NCI-H446 treated with DMSO at 0.1 percent for 48 hours (cell line): ENCODE data around the gene MON2.
A peak's percentile ranks its signal among the peaks of the same experiment; 100 is the strongest.
"Not testable (repeated sequence)": the region's sequence is repeated elsewhere in the genome, so short reads cannot be mapped to it uniquely, and the experiment has no call there.

Experiments
- DNase-seq: peaks from one replicate; lab custom pipeline; 2025; lab: John Stamatoyannopoulos, UW

The MON2 gene

GRCh38 chr12:62471734-62472133 is 5.1 kb downstream of the MON2 start:
- no peak for DNase-seq

DNA sequence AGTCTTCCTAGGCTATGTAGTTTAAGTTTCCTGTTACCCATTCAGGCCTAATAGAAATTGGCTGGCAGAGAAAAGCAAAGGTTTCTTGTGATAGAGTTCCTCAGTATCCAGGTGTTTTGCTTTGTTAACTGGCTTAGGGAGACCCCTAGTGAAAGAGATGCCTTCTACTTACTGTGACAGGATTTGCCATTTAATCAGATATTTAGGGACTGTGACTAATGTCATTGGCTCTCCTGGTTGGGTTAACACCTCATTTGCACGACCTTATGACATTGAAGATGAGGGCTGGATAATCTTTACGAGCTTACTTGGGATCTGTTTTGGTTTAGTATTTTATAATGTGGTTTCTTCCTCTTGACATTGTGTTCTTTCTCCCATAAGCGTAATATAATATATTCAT is 5.8 kb downstream of the MON2 start:
- DNase-seq = no peak

DNA sequence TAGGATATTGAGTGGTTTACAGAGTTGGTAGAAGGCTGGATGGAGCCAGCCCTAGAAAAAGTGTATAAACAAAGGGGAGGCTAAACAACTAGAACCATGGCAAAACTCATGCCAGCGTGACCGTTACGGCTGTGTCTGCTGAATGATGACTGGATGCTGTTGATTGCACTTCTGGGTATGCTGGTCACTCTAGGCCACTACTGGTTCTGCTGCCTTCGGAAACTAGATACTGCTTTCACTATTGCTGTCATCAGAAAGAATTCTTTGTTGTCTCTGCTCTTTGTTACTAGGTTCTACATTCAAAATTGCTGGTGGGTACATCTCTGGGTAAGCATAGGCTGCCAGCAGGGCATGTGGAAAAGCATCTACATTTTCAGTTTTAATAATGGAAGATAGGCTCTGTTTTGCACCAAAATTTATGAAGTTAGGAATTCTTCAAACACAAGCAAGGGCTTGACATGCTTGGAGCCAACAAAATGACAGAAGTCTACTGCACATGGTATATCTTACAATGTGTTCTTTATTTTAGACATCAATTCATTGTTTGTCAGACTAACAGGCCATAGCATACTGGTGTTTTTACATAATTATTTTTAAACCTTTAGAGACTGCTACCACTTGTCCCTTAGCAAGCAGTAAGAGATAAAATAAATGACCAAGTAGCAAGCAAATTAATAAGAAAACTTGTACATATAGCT is 15.4 kb downstream of the MON2 start:
- DNase-seq = no peak

GRCh38 chr12:62482769-62483168 is 16.1 kb downstream of the MON2 start:
- DNase-seq = no peak

GRCh38 chr12:62484233-62484632 is 17.6 kb downstream of the MON2 start:
- DNase-seq = no peak

DNA sequence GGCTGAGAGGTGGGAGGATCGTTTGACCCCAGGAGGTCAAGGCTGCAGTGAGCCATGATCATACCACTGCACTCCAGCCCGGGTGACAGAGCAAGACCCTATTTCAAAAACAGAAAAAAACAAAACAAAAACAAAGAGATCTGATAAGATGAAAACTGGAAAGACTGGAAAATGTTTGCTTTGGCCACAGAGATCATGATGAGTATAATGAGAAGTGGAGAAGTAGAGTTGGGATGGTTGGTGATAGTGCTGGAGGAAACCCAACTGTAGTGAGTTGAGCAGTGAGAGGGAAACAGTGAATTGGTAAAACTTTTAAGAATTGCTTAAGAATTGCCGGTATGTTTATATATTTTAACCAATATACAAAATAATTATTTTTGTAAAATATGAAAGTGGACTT is 39.2 kb downstream of the MON2 start:
- no peak for DNase-seq

DNA sequence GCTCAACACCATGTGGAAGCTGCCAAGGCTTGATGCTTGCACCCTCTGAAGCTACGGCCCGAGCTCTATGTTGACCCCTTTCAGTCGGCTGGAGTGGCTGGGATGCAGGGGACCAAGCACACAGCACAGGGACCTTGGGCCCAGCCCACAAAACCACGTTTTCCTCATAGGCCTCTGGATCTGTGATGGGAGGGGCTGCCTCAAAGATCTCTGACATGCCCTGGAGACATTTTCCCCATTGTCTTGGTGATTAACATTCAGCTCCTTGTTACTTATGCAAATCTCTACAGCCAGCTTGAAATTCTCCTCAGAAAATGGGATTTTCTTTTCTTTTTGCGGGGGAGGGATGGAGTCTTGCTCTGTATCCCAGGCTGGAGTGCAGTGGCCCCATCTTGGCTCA is 46.3 kb downstream of the MON2 start:
- no peak for DNase-seq

- not testable (repeated sequence) for DNase-seq
Observed at GRCh38 chr12:62514080-62514479, 47.5 kb downstream of the MON2 start.

GRCh38 chr12:62516927-62517326 is 50.3 kb downstream of the MON2 start:
- DNase-seq = no peak

GRCh38 chr12:62517887-62518286 is 51.3 kb downstream of the MON2 start:
- no peak for DNase-seq

DNA sequence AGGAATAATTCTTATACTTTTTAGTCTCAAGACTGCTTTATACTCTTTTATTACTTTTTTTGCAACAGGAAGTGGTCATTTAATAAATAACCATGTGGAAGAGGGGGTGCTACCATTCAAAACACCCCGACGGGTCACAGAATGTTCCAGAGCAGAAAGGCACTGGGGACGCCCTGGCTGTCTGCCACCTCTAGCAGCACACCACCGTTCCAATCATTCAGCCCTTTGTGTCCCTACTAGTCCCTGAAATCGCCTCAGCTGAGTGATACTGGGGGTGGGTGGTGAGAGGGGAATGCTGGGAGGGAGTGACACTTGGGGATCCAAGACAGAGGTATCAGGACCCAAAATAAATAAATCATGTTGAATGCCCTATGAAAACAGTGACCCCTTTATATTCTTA is 52.4 kb downstream of the MON2 start:
- DNase-seq = no peak

DNA sequence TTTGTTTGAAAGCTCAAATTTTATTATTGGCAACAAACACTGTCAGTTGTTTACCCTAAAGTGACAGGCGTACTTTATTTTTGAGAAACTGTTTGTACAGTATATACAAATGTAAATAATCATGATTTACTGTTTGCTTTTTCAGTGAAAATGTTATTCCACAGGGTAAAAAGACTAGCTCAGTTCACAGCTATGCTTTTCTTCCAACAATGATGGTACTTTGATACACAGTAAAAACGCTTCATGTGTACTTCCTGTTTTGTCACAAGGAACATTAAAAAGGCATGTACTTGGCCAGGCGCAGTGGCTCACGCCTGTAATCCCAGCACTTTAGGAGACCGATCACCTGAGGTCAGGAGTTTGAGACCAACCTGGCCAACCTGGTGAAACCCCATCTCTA is 53.7 kb downstream of the MON2 start:
- DNase-seq = no peak

- DNase-seq = no peak
Observed at GRCh38 chr12:62522984-62523383, 56.4 kb downstream of the MON2 start.

GRCh38 chr12:62523619-62524018 is 57.0 kb downstream of the MON2 start:
- DNase-seq = no peak

- no peak for DNase-seq
Observed at GRCh38 chr12:62525271-62525670, 58.6 kb downstream of the MON2 start.

DNA sequence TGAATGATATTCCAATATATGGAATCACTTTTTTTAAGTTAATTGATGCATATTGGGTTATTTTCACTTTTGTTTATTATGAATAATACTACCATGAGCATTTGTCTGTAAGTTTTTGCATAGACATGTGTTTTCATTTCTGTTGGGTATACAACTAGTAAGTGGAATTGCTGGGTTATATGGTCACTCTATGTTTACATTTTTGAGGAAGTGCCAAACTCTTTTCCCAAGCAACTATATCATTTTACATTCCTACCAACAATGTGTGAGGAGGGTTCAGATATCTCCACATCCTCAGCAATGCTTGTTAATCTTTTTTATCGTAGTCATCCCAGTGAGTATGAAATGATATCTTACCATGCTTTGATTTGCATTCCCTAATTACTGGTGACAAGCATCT is 64.0 kb downstream of the MON2 start:
- no peak for DNase-seq

- no peak for DNase-seq
Observed at GRCh38 chr12:62532333-62532732, 65.7 kb downstream of the MON2 start.

DNA sequence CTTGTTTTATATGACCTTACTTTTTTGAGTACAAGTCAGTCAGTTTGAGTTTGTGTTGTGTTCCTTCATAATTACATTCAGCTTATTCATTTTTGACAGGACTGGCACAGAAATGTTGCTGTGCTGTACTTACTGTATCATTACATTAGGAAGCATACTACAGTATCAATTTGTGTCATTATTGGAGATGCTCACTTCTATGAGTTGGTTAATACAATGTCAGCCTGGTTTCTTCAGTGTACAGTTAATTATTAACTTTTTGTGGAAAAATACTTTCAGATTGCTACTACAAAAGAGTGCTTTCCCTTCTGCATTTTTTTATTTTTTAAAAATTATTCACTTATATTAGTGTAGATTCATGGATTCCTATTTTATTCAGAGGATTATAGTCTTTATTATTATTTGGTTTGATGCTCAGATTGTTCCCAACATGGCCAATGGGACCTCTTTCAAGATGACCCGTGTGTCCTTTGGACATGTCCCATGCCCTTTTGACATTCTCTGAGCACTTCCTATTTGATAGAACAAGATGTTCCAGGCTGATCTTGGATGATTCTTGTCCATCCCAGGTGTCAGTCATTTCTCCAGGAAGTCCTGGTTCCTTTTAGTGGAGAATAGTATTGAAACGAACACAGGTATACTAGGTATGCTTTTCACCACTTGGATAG is 66.6 kb downstream of the MON2 start:
- DNase-seq = no peak

DNA sequence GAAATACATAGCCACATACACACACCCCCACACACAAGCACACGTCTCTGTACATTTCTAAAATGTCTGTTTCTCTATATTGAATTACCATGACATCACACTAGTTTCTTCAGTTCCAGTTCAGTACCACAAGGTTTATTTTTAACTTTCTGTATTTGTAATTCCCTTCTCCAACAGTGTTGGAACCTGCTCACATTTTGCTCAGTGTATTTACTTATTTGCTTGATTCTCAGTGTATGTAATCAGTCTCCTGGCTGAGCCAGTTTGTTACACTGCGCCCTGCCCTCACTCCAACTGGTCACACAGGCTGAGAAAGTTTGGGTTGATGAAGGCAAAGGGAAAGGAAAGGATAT is 67.1 kb downstream of the MON2 start:
- no peak for DNase-seq

GRCh38 chr12:62536546-62536945 is 69.9 kb downstream of the MON2 start:
- DNase-seq = no peak

GRCh38 chr12:62537551-62537950 is 70.9 kb downstream of the MON2 start:
- DNase-seq = peak; percentile 5

GRCh38 chr12:62540354-62540753 is 73.7 kb downstream of the MON2 start:
- no peak for DNase-seq

DNA sequence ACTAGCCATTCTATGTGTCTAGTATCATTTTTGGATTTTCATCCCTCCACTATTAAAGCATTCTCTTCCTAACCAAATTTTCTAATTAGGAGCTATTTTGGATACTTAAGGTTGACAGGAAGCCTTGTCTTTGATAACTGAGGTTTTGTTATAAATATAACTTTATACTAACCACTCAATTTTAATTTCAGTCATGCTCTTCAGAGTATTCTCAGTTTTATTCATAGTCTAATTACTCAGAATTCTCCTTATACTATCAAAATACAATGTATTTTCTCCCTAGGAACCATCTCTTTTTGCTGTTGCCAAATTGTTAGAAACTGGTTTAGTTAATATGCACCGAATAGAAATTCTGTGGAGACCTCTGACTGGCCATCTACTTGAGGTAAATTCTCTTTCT is 76.2 kb downstream of the MON2 start:
- DNase-seq = no peak

DNA sequence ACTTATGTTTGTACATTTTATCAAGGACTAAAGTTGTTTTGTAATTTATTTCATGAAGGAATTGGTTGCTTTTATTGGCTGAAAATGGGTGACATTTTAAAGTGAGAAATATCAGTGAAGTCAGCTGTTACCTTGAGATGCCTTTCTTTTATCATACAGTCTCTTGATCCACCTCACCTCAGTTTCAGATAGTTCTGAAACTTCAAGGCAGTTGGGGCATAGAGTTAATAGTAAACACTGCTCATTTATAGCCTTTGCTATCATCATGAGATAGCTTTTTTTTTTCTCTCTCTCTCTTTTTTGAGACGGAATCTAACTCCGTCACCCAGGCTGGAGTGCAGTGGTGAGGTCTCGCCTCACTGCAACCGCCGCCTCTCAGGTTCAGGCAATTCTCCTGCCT is 76.7 kb downstream of the MON2 start:
- DNase-seq = no peak
